Subcutaneous abdominal adipose tissue (tissue), 5 donors: ENCODE results near the gene CISD1.

ENCODE experiments used
- H3K27ac ChIP-seq: one replicate; pipeline ENCODE4 v1.7.0; 2013; ENCODE audit warnings: low read depth, mild to moderate bottlenecking, inconsistent platforms, low read length, moderate library complexity
- H3K27me3 ChIP-seq, 5 donors: one replicate each; pipeline ENCODE4 v1.7.0; 2013; ENCODE audit warnings: low read length in 5 of 5, inconsistent platforms in 1 of 5; ENCODE audit not compliant: control insufficient read depth in 5 of 5, insufficient read depth in 4 of 5
- H3K36me3 ChIP-seq, 5 donors: one replicate each; pipeline ENCODE4 v1.7.0; 2013; ENCODE audit warnings: low read length in 5 of 5; ENCODE audit not compliant: control insufficient read depth in 5 of 5, insufficient read depth in 5 of 5
- H3K4me1 ChIP-seq, 5 donors: one replicate each; pipeline ENCODE4 v1.7.0; 2013; ENCODE audit warnings: low read length in 5 of 5, mild to moderate bottlenecking in 3 of 5, moderate library complexity in 1 of 5; ENCODE audit not compliant: control insufficient read depth in 5 of 5, insufficient read depth in 5 of 5
- H3K4me3 ChIP-seq, 5 donors: one replicate each; pipeline ENCODE4 v1.7.0; 2013; ENCODE audit warnings: low read length in 5 of 5, low read depth in 1 of 5
- H3K9ac ChIP-seq, 5 donors: one replicate each; pipeline ENCODE4 v1.7.0; 2013; ENCODE audit warnings: low read length in 5 of 5, mild to moderate bottlenecking in 4 of 5, moderate library complexity in 3 of 5
- H3K9me3 ChIP-seq, 5 donors: one replicate each; pipeline ENCODE4 v1.7.0; 2013; ENCODE audit warnings: low read length in 5 of 5; ENCODE audit not compliant: control insufficient read depth in 5 of 5
- donor health status: healthy.
- donor health status: healthy.
- donor health status: healthy.
- donor health status: healthy.
- donor health status: healthy.

Gene CISD1

GRCh38 chr10:58278274-58278961 lies 9.5 kb downstream of the CISD1 start:
- peaks cover 0 to 4% (median 0%) of the 10 kb centered on the region in 5 donors for H3K36me3 ChIP-seq
- peaks cover 0 to 4% (median 0%) of the 10 kb centered on the region in 5 donors for H3K4me1 ChIP-seq
- no peaks in the 10 kb centered on the region for H3K27me3 ChIP-seq
- no peaks in the 10 kb centered on the region for H3K9me3 ChIP-seq
- no peak overlapping the region for H3K27ac ChIP-seq
- no peak overlapping the region for H3K9ac ChIP-seq
- H3K4me3 ChIP-seq: no peak overlapping the region

- peaks cover 0 to 4% (median 0%) of the 10 kb centered on the region in 5 donors for H3K4me1 ChIP-seq
- H3K36me3 ChIP-seq: peaks cover 0 to 4% (median 0%) of the 10 kb centered on the region in 5 donors
- H3K9me3 ChIP-seq: no peaks in the 10 kb centered on the region
- no peak overlapping the region for H3K27ac ChIP-seq
- H3K27me3 ChIP-seq: no peaks in the 10 kb centered on the region
- no peak overlapping the region for H3K9ac ChIP-seq
- no peak overlapping the region for H3K4me3 ChIP-seq
These were observed 10.0 kb downstream of the CISD1 start for GRCh38 chr10:58278962-58279307.

GRCh38 chr10:58280477-58280876 lies 11.5 kb downstream of the CISD1 start:
- no peaks in the 10 kb centered on the region for H3K9me3 ChIP-seq
- H3K27ac ChIP-seq: no peak overlapping the region
- H3K4me3 ChIP-seq: no peak overlapping the region
- peaks cover 0 to 4% (median 0%) of the 10 kb centered on the region in 5 donors for H3K4me1 ChIP-seq
- H3K36me3 ChIP-seq: peaks cover 0 to 4% (median 0%) of the 10 kb centered on the region in 5 donors
- H3K9ac ChIP-seq: no peak overlapping the region
- H3K27me3 ChIP-seq: no peaks in the 10 kb centered on the region

GRCh38 chr10:58281092-58281752 lies 12.3 kb downstream of the CISD1 start:
- H3K27ac ChIP-seq: no peak overlapping the region
- H3K27me3 ChIP-seq: no peaks in the 10 kb centered on the region
- H3K9me3 ChIP-seq: no peaks in the 10 kb centered on the region
- peaks cover 0 to 4% (median 0%) of the 10 kb centered on the region in 5 donors for H3K36me3 ChIP-seq
- no peak overlapping the region for H3K9ac ChIP-seq
- H3K4me1 ChIP-seq: peaks cover 0 to 4% (median 0%) of the 10 kb centered on the region in 5 donors
- no peak overlapping the region for H3K4me3 ChIP-seq

- peaks cover 0 to 4% (median 0%) of the 10 kb centered on the region in 5 donors for H3K4me1 ChIP-seq
- H3K27me3 ChIP-seq: no peaks in the 10 kb centered on the region
- no peak overlapping the region for H3K4me3 ChIP-seq
- H3K9me3 ChIP-seq: no peaks in the 10 kb centered on the region
- no peak overlapping the region for H3K9ac ChIP-seq
- peaks cover 0 to 4% (median 0%) of the 10 kb centered on the region in 5 donors for H3K36me3 ChIP-seq
- no peak overlapping the region for H3K27ac ChIP-seq
These were observed 13.7 kb downstream of the CISD1 start for GRCh38 chr10:58282615-58283014.

GRCh38 chr10:58291538-58292174 lies 22.7 kb downstream of the CISD1 start:
- H3K27me3 ChIP-seq: no peaks in the 10 kb centered on the region
- H3K36me3 ChIP-seq: peaks cover 0 to 6% (median 0%) of the 10 kb centered on the region in 5 donors

GRCh38 chr10:58293989-58294388 lies 25.0 kb downstream of the CISD1 start:
- Histone ChIP-seq H3K27ac (no peak overlapping the region), H3K27me3 (no peaks in the 10 kb centered on the region), H3K9me3 (no peaks in the 10 kb centered on the region), H3K4me3 (no peak overlapping the region), H3K4me1 (no peaks in the 10 kb centered on the region), H3K9ac (no peak overlapping the region), H3K36me3 (no peaks in the 10 kb centered on the region)

More at GRCh38 chr10:58291538-58292174, 22.7 kb downstream of the CISD1 start:
- Histone ChIP-seq H3K27ac (no peak overlapping the region), H3K9ac (no peak overlapping the region), H3K4me3 (no peak overlapping the region), H3K4me1 (no peaks in the 10 kb centered on the region), H3K9me3 (no peaks in the 10 kb centered on the region)

- H3K36me3 ChIP-seq: no peaks in the 10 kb centered on the region
- H3K9ac ChIP-seq: no peak overlapping the region
- no peak overlapping the region for H3K4me3 ChIP-seq
- no peaks in the 10 kb centered on the region for H3K27me3 ChIP-seq
- H3K4me1 ChIP-seq: peaks cover 0 to 2% (median 0%) of the 10 kb centered on the region in 5 donors
- no peak overlapping the region for H3K27ac ChIP-seq
- no peaks in the 10 kb centered on the region for H3K9me3 ChIP-seq
These were observed 30.6 kb downstream of the CISD1 start for GRCh38 chr10:58299580-58299979.

GRCh38 chr10:58300676-58301075 lies 31.7 kb downstream of the CISD1 start:
- no peak overlapping the region for H3K27ac ChIP-seq
- no peaks in the 10 kb centered on the region for H3K36me3 ChIP-seq
- no peaks in the 10 kb centered on the region for H3K9me3 ChIP-seq
- H3K4me1 ChIP-seq: peaks cover 0 to 2% (median 0%) of the 10 kb centered on the region in 5 donors
- no peak overlapping the region for H3K9ac ChIP-seq
- no peak overlapping the region for H3K4me3 ChIP-seq
- no peaks in the 10 kb centered on the region for H3K27me3 ChIP-seq

GRCh38 chr10:58302254-58302653 lies 33.3 kb downstream of the CISD1 start:
- no peaks in the 10 kb centered on the region for H3K9me3 ChIP-seq
- no peak overlapping the region for H3K27ac ChIP-seq
- H3K27me3 ChIP-seq: no peaks in the 10 kb centered on the region
- peaks cover 0 to 2% (median 0%) of the 10 kb centered on the region in 5 donors for H3K4me1 ChIP-seq
- no peak overlapping the region for H3K9ac ChIP-seq
- H3K36me3 ChIP-seq: no peaks in the 10 kb centered on the region
- H3K4me3 ChIP-seq: no peak overlapping the region
